Hindlimb muscle (tissue), 1 donor: ENCODE results near the gene MVB12B. TPM values are rescaled to one million over a fixed set of nuclear protein-coding genes. Genes with fewer than 3 reads are reported as not detected.
A peak's percentile ranks its signal among the peaks of the same experiment; 100 is the strongest.

Experiments used
- DNase-seq: peaks from one replicate; pipeline ENCODE4 v3.0.0-alpha.2; 2013
- polyA plus RNA-seq: library from polyadenylated mRNA; unstranded; fragments of 120-200 nt; gene quantifications from one replicate; pipeline ENCODE4 v1.2.1, GENCODE V29; 2013; ENCODE audit not compliant: insufficient read length

MVB12B gene
- polyA plus RNA-seq, 1 donor: 21.2 TPM

- no peak for DNase-seq
These were observed 106.0 kb downstream of the MVB12B start for GRCh38 chr9:126432659-126433058.

- no peak for DNase-seq
These were observed 108.5 kb downstream of the MVB12B start for GRCh38 chr9:126435105-126435504.

GRCh38 chr9:126435626-126436025 lies 109.0 kb downstream of the MVB12B start:
- DNase-seq: no peak

GRCh38 chr9:126436545-126437267 lies 110.1 kb downstream of the MVB12B start:
- no peak for DNase-seq

GRCh38 chr9:126437268-126437666 lies 110.6 kb downstream of the MVB12B start:
- no peak for DNase-seq

GRCh38 chr9:126437701-126438100 lies 111.1 kb downstream of the MVB12B start:
- no peak for DNase-seq

GRCh38 chr9:126438741-126439401 lies 112.2 kb downstream of the MVB12B start:
- no peak for DNase-seq

GRCh38 chr9:126439402-126439765 lies 112.8 kb downstream of the MVB12B start:
- DNase-seq: no peak

GRCh38 chr9:126439883-126440653 lies 113.4 kb downstream of the MVB12B start:
- no peak for DNase-seq

GRCh38 chr9:126440940-126441339 lies 114.3 kb downstream of the MVB12B start:
- DNase-seq: peak; percentile 28

GRCh38 chr9:126442636-126443035 lies 116.0 kb downstream of the MVB12B start:
- no peak for DNase-seq

GRCh38 chr9:126443144-126443543 lies 116.5 kb downstream of the MVB12B start:
- DNase-seq: no peak

GRCh38 chr9:126448136-126448535 lies 121.5 kb downstream of the MVB12B start:
- no peak for DNase-seq

- no peak for DNase-seq
These were observed 122.4 kb downstream of the MVB12B start for GRCh38 chr9:126448865-126449577.

- DNase-seq: no peak
These were observed 123.4 kb downstream of the MVB12B start for GRCh38 chr9:126449725-126450667.

GRCh38 chr9:126450668-126451205 lies 124.1 kb downstream of the MVB12B start:
- no peak for DNase-seq

GRCh38 chr9:126451316-126451885 lies 124.8 kb downstream of the MVB12B start:
- no peak for DNase-seq

GRCh38 chr9:126452106-126452505 lies 125.5 kb downstream of the MVB12B start:
- DNase-seq: no peak

GRCh38 chr9:126453156-126453963 lies 126.7 kb downstream of the MVB12B start:
- DNase-seq: no peak

GRCh38 chr9:126454215-126454614 lies 127.6 kb downstream of the MVB12B start:
- DNase-seq: no peak
